ENCODE data around the gene ORC5.

DNA sequence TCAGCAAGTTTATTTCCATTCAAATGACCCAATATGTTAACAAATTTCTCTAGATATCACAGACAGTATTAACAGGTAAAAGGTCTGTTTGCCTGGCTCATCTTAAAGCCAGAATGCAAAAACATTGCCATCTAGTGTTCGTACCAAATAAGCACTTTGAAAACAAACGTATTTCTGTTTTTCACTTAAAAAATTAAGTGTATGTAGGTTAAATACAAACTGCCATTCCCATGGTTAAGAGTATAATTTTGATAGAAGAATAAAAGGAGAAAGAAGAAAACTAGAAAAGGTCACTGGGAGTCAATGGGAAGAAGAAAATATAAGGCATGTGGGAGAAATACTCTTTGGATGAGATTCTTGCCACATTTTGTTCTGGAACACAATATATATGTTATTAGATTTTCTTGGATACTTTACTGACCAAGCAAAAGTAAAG, 51.0 kb downstream of the ORC5 start:
- TF ChIP-seq, protein P1, sequence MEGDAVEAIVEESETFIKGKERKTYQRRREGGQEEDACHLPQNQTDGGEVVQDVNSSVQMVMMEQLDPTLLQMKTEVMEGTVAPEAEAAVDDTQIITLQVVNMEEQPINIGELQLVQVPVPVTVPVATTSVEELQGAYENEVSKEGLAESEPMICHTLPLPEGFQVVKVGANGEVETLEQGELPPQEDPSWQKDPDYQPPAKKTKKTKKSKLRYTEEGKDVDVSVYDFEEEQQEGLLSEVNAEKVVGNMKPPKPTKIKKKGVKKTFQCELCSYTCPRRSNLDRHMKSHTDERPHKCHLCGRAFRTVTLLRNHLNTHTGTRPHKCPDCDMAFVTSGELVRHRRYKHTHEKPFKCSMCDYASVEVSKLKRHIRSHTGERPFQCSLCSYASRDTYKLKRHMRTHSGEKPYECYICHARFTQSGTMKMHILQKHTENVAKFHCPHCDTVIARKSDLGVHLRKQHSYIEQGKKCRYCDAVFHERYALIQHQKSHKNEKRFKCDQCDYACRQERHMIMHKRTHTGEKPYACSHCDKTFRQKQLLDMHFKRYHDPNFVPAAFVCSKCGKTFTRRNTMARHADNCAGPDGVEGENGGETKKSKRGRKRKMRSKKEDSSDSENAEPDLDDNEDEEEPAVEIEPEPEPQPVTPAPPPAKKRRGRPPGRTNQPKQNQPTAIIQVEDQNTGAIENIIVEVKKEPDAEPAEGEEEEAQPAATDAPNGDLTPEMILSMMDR (IDR thresholded peaks at IDR 0.05) = peak in 5 of 6 experiments; percentile 36 to 82 (median 67)
- TF ChIP-seq POLR2A (IDR thresholded peaks at IDR 0.05) = no peak

All from thyroid gland (tissue), 4 donors.